ENCODE measurements around the gene AMDHD1.
A peak's percentile ranks its signal among the peaks of the same experiment; 100 is the strongest.

AMDHD1 gene

GRCh38 chr12:95943330-95943842 lies at the start of gene AMDHD1:
Gene AMDHD1, plus strand, starts transcription at chr12:95943331. Its CDS starts 68 bp downstream, at chr12:95943399.
- peak; percentile 46 for FAIRE-seq
- peak; percentile 60 for DNase-seq (ENCODE audit: insufficient read length, low spot score)

- FAIRE-seq (no peak), DNase-seq (ENCODE audit: insufficient read length, low spot score) (no peak)
These were observed 46.3 kb upstream of the AMDHD1 start for GRCh38 chr12:95896846-95897245.

DNA sequence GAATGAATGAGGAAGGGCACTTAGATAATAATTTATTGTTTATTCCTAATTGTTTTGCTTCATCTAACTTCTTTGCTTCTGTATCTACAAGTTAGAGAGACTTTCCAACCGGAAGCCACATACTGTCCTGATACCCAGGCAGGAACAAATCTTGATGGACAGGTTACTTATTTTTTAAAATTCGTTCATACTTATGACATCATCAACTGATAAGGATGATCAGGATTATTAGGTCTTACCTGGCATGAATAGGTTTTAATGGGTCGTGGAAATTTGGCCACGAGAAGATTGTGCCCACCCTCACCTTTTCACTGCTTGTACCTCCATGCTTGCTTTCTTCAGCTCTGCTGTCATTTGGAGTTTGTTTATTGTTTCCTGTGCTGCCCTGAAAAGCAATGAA lies 45.0 kb upstream of the AMDHD1 start:
- DNase-seq (ENCODE audit: insufficient read length, low spot score) (no peak), FAIRE-seq (no peak)

DNA sequence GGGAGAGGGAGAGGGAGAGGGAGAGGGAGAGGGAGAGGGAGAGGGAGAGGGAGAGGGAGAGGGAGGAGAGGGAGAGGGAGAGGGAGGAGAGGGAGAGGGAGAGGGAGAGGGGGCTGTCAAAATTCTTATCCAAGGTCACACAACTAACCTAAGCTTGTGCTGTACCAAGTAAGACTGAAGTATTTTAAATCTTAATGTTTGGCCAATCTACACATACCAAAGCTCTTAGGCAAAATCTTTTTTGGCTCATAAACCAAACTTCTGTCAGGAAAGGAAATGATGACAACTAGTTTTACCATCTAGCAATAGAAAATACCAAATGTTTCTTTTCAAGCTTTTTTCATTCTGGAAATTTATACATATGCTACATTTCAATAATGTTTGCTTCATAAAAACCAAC lies 34.6 kb upstream of the AMDHD1 start:
- DNase-seq (ENCODE audit: insufficient read length, low spot score) (no peak), FAIRE-seq (no peak)

DNA sequence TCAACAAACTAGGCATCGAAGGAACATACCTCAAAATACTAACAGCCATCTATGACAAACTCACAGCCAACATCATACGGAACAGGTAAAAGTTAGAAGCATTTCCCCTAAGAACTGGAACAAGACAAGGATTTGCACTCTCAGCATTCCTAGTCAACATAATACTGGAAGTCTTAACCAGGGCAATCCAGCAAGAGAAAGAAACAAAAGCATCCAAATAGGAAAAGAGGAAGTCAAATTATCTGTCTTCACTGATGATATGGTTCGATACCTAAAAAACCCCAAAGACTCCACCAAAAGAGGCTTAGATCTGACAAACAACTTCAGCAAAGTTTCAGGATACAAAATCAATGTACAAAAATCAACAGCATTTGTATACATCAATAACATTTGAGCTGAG lies 33.3 kb upstream of the AMDHD1 start:
- DNase-seq (ENCODE audit: insufficient read length, low spot score) (no peak), FAIRE-seq (no peak)

GRCh38 chr12:95918194-95918993 lies 24.7 kb upstream of the AMDHD1 start:
- DNase-seq (ENCODE audit: insufficient read length, low spot score) (peak; percentile 56), FAIRE-seq (peak; percentile 97)

DNA sequence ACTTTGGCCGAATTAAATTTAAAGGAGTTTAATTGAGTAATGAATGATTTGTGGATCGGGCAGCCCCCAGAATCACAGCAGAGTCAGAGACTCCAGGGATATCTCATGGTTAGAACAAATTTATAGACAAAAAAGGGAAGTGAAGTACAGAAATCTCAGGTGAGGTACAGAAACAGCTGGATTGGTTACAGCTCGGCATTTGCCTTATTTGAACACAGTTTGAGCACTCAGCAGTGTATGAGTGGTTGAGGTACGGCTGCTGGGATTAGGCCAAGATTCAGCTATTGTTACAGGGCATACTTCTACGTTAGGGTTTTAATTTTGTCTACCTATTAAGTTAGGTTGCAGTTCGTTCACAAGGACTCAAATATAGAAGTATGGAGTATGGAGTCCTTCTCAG lies 24.0 kb upstream of the AMDHD1 start:
- FAIRE-seq (no peak), DNase-seq (ENCODE audit: insufficient read length, low spot score) (no peak)

DNA sequence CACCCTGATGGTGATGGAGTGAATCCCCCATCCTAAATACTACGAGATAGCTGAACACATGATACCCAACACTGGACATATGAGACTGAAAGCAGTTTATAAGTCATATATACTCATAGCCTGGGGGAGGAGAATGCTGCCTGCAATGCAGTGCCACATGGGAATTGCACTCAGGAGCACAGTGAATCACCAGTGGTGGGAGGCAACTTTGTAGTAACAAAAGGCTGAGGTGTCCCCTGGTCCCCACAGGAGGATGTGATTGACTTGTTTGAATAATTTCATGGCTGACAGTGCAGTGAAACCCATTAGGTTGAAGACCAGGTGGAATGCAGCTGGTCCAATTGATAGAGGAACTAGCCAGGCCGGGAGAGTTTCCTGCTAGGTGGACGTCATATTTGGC lies 20.9 kb upstream of the AMDHD1 start:
- no peak for DNase-seq (ENCODE audit: insufficient read length, low spot score)
- no peak for FAIRE-seq

- DNase-seq (ENCODE audit: insufficient read length, low spot score) (no peak), FAIRE-seq (no peak)
These were observed 2.6 kb upstream of the AMDHD1 start for GRCh38 chr12:95940514-95940913.

- FAIRE-seq (no peak), DNase-seq (ENCODE audit: insufficient read length, low spot score) (no peak)
These were observed 1.0 kb upstream of the AMDHD1 start for GRCh38 chr12:95942101-95942523.

- DNase-seq (ENCODE audit: insufficient read length, low spot score): peak; percentile 94
- FAIRE-seq: peak; percentile 85
These were observed 404 bp upstream of the AMDHD1 start, which contains the start of gene CCDC38 for GRCh38 chr12:95942524-95943329. Gene CCDC38, minus strand, starts transcription at chr12:95942614. Its CDS starts 6,105 bp downstream, at chr12:95936509.

GRCh38 chr12:95944108-95944704 lies 1.1 kb downstream of the AMDHD1 start:
- no peak for FAIRE-seq
- DNase-seq (ENCODE audit: insufficient read length, low spot score): no peak

DNA sequence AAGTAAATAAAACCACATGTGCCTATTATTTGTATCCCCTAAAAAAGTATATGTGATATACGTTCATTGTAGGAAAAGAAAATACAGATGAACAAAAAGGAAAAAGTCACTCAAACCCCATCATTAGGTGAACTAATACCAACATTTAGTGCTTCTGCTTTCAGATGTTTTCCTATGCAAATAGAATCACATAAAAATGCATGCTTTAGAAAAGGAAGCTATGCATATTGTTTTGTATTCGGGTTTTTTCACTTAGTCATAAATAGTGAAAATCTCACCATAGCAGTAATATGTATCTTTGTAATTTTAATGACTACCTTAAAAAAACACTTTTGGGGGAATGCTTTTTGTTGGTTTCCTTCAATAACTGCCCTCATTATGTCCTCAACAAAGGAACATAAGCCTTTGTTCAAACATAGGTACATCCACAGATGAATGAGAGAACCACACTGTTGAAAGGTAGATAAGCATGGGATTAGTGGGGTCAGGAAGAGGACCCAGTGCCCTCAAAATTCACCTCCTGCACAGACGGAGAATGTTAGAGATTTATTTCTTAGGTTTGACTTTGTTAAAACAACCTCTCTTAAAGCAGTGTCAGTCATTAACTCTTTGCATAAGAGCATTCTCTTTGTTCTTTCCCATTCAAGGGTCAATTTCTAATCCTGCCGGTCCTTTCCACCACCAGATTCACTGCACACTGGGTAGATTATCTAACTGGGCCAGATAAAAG lies 6.5 kb downstream of the AMDHD1 start:
- DNase-seq (ENCODE audit: insufficient read length, low spot score): no peak
- FAIRE-seq: no peak

- no peak for FAIRE-seq
- DNase-seq (ENCODE audit: insufficient read length, low spot score): no peak
These were observed 8.4 kb downstream of the AMDHD1 start for GRCh38 chr12:95951515-95951914.

DNA sequence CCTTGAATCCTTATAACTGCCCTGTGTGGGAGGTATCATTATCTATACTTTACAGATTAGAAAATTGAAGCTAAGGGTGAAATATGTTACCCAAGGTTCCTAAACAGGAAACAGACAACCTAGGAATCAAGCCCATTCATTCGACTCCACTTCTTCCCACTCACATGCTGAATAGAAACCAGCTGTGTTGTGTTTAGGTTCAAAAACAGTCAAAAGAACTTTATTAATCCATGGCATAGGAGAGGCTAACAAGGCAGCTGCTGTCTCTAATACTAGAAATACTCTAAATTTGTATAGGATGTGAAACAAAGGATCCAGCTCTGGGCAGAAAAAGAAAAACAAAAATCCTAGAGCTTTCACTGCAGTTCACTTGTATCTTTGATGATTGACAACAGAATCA lies 9.9 kb downstream of the AMDHD1 start:
- DNase-seq (ENCODE audit: insufficient read length, low spot score): no peak
- FAIRE-seq: no peak

DNA sequence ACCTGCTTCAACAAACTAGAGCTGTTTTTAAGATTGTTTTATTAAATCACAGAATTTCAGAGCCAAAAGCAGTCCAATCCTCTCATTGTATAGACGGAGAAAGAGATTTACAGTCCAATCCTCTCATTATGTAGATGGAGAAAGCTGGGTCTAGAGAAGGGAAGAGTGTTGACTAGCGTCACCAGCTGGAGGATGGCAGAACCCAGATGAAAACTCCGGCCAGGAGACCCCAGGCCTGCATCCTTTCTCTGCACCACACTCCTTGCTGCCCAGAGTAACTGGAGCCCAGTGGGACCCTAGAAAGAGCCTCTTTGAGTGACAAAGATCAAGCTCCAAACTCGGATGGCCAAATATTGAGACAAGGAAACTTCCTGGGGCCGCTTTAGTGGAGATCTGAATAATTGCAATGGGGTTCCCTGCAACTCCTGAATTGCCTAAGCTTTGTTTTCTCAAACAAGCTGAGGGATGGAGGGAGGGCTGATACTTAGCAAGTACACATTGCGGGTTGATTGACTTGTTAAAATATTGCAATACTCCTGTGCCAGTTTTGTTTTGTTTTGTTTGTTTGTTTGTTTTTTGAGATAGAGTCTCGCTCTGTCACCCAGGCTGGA lies 12.5 kb downstream of the AMDHD1 start:
- FAIRE-seq (no peak), DNase-seq (ENCODE audit: insufficient read length, low spot score) (no peak)

DNA sequence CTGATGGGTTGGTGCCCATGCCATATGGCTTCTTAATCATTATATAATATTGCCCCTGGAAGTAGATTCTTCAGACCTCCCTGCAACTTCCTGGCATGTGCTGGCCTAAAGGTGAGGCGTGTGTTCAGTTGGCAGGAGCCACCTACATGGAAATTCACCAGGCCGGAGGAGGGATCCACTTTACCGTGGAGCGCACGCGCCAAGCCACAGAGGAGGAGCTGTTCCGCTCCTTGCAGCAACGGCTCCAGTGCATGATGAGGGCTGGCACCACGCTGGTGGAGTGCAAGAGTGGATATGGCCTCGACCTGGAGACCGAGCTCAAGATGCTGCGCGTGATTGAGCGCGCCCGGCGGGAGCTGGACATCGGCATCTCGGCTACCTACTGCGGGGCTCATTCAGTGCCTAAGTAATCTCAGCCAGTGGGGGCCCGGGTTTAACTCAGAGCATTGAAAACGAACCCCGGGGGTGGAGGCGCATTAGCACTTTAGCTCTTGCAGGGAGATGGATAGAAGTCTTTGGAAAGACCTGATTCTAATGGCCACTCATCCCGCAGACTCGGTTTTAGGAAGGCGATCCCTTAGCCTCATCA lies 13.5 kb downstream of the AMDHD1 start:
- no peak for FAIRE-seq
- no peak for DNase-seq (ENCODE audit: insufficient read length, low spot score)

DNA sequence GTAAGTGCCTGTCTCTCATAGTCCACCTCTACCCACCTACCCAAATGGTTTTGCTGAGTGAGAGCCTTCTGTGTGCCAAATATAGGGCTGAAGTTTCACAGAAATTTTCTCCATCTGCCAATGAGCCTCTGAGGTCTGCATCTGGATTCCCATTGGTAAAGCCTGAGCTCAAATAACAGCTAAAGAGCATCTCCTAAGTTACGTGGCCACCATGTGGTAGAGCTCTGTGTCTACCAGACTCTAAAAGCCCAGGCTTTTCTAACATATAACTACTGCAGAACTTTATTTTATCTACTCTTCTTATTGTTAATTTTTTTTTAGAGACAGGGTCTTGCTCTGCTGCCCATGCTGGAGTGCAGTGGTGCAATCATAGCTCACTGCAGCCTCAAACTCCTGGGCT lies 16.0 kb downstream of the AMDHD1 start:
- DNase-seq (ENCODE audit: insufficient read length, low spot score) (peak; percentile 50), FAIRE-seq (no peak)

DNA sequence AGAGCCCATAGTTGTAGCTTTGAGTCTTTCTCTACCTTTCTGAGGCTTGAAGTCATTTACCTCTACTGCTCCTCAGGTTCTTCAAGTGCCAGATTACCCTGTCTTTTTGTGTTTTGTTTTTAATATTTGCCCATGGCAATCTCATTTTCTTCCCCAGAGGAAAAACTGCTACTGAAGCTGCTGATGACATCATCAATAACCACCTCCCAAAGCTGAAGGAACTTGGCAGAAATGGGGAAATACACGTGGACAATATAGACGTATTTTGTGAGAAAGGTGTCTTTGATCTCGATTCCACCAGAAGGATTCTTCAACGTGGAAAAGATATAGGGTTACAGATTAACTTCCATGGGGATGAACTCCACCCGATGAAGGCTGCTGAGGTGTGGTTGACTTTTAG lies 17.1 kb downstream of the AMDHD1 start:
- DNase-seq (ENCODE audit: insufficient read length, low spot score) (no peak), FAIRE-seq (no peak)

- no peak for FAIRE-seq
- no peak for DNase-seq (ENCODE audit: insufficient read length, low spot score)
These were observed 19.1 kb downstream of the AMDHD1 start for GRCh38 chr12:95962222-95962621.
